ENCODE measurements around the gene SPSB1.

- TF ChIP-seq, protein P1, sequence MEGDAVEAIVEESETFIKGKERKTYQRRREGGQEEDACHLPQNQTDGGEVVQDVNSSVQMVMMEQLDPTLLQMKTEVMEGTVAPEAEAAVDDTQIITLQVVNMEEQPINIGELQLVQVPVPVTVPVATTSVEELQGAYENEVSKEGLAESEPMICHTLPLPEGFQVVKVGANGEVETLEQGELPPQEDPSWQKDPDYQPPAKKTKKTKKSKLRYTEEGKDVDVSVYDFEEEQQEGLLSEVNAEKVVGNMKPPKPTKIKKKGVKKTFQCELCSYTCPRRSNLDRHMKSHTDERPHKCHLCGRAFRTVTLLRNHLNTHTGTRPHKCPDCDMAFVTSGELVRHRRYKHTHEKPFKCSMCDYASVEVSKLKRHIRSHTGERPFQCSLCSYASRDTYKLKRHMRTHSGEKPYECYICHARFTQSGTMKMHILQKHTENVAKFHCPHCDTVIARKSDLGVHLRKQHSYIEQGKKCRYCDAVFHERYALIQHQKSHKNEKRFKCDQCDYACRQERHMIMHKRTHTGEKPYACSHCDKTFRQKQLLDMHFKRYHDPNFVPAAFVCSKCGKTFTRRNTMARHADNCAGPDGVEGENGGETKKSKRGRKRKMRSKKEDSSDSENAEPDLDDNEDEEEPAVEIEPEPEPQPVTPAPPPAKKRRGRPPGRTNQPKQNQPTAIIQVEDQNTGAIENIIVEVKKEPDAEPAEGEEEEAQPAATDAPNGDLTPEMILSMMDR (IDR thresholded peaks at IDR 0.05 in 8 of 11, conservative IDR thresholded peaks at IDR 0.05 in 3 of 11): no peak
- TF ChIP-seq POLR2A (IDR thresholded peaks at IDR 0.05): no peak
- no peak for TF ChIP-seq POLR2AphosphoS5 (IDR thresholded peaks at IDR 0.05)
Observed at GRCh38 chr1:9280015-9280860, 12.5 kb upstream of the SPSB1 start.

Data from spleen (tissue), 7 donors.